ENCODE results near the gene TFPI. TPM values are rescaled to one million over a fixed set of nuclear protein-coding genes. Genes with fewer than 3 reads are reported as not detected.
"Not testable (repeated sequence)": the region's sequence is repeated elsewhere in the genome, so short reads cannot be mapped to it uniquely, and the experiment has no call there.

Gene TFPI
- total and polyA plus RNA-seq, 10 of the 15 experiments (the other 5 are each of a cell fraction or from before 2014, with no cell fraction given), result 0.07 to 0.59 (median 0.34) TPM

DNA sequence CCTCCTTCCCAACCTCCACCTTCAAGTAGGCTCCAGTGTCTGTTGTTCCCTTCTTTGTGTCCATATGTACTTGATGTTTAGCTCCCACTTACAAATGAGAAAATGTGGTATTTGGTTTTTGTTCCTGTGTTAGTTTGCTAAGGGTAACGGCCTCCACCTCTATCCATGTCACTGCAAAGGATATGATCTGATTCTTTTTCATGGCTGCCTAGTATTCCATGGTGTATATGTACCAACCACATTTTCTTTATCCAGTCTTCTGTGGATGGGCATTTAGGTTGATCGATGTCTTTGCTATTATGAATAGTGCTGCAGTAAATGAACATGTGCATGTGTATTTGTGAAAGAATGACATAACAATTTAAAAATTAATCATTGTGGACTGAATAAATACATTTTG lies 19.5 kb upstream of the TFPI start:
- FAIRE-seq (no peak), ATAC-seq (no peak), DNase-seq (ENCODE audit: low read depth, low spot score) (no peak)
- WGBS (ENCODE audit: insufficient coverage, insufficient replicate concordance, low lambda C conversion rate, missing lambda C conversion rate), result 26% methylated on average over 2 of the region's 2 CpGs
- ChIA-PET CTCF (interaction anchor here (15.4 kb wide), 1 partner anchor 73 kb away, joined by 562 read pairs; no protein-coding TSS in a partner anchor), SMC1A (ENCODE audit: uncharacterized antibody, unreplicated experiment) (interaction anchor here (0.6 to 1.0 kb wide), 2 partner anchors 74 to 282 kb away, joined by 3 to 7 read pairs; no protein-coding TSS in a partner anchor), RAD21 (ENCODE audit: unreplicated experiment) (no interaction called here), POLR2A (no interaction called here)
- intact Hi-C loops (cut with micrococcal nuclease; ENCODE audit: unreplicated experiment) (no loop called here), in situ Hi-C loops (cut with MboI) (no loop called here)
- no TSS peak for BruUV-seq (replicated peaks)
- TF ChIP-seq ASH2L (IDR thresholded peaks at IDR 0.05; ENCODE audit: borderline replicate concordance, low read depth) (no peak), GABPA (IDR thresholded peaks at IDR 0.05; ENCODE audit: low read depth) (no peak), MTA3 (IDR thresholded peaks at IDR 0.05; ENCODE audit: borderline replicate concordance, low read length) (no peak), RAD21 (IDR thresholded peaks at IDR 0.05; ENCODE audit: insufficient read depth, low read depth, low read length) (no peak), TARDBP (IDR thresholded peaks at IDR 0.05; ENCODE audit: borderline replicate concordance) (no peak), HDAC2 (IDR thresholded peaks at IDR 0.05) (no peak), ESRRA (IDR thresholded peaks at IDR 0.05; ENCODE audit: low read length) (no peak), YBX1 (IDR thresholded peaks at IDR 0.05) (no peak), NR2F1 (conservative IDR thresholded peaks at IDR 0.05) (no peak)
- TF ChIP-seq, protein P1, sequence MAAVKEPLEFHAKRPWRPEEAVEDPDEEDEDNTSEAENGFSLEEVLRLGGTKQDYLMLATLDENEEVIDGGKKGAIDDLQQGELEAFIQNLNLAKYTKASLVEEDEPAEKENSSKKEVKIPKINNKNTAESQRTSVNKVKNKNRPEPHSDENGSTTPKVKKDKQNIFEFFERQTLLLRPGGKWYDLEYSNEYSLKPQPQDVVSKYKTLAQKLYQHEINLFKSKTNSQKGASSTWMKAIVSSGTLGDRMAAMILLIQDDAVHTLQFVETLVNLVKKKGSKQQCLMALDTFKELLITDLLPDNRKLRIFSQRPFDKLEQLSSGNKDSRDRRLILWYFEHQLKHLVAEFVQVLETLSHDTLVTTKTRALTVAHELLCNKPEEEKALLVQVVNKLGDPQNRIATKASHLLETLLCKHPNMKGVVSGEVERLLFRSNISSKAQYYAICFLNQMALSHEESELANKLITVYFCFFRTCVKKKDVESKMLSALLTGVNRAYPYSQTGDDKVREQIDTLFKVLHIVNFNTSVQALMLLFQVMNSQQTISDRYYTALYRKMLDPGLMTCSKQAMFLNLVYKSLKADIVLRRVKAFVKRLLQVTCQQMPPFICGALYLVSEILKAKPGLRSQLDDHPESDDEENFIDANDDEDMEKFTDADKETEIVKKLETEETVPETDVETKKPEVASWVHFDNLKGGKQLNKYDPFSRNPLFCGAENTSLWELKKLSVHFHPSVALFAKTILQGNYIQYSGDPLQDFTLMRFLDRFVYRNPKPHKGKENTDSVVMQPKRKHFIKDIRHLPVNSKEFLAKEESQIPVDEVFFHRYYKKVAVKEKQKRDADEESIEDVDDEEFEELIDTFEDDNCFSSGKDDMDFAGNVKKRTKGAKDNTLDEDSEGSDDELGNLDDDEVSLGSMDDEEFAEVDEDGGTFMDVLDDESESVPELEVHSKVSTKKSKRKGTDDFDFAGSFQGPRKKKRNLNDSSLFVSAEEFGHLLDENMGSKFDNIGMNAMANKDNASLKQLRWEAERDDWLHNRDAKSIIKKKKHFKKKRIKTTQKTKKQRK (IDR thresholded peaks at IDR 0.05; ENCODE audit: low read depth, low read length), result no peak
- TF ChIP-seq, protein P2, sequence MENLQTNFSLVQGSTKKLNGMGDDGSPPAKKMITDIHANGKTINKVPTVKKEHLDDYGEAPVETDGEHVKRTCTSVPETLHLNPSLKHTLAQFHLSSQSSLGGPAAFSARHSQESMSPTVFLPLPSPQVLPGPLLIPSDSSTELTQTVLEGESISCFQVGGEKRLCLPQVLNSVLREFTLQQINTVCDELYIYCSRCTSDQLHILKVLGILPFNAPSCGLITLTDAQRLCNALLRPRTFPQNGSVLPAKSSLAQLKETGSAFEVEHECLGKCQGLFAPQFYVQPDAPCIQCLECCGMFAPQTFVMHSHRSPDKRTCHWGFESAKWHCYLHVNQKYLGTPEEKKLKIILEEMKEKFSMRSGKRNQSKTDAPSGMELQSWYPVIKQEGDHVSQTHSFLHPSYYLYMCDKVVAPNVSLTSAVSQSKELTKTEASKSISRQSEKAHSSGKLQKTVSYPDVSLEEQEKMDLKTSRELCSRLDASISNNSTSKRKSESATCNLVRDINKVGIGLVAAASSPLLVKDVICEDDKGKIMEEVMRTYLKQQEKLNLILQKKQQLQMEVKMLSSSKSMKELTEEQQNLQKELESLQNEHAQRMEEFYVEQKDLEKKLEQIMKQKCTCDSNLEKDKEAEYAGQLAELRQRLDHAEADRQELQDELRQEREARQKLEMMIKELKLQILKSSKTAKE (IDR thresholded peaks at IDR 0.05; ENCODE audit: low read depth, poor library complexity, severe bottlenecking), result no peak
- Histone ChIP-seq H3K9me3 (replicated peaks; ENCODE audit: control insufficient read depth, insufficient read depth, low read length) (no peaks in the 10 kb centered on the region), H3K9ac (ENCODE audit: control insufficient read depth, insufficient read depth, low read length) (no peak overlapping the region), H4K20me1 (ENCODE audit: control insufficient read depth, insufficient read depth) (no peaks in the 10 kb centered on the region), H3K4me2 (ENCODE audit: control insufficient read depth, insufficient read depth) (no peak overlapping the region), H3K27ac (ENCODE audit: control insufficient read depth, insufficient read depth) (no peak overlapping the region), H3K4me1 (ENCODE audit: control insufficient read depth, insufficient read depth, low read length) (no peaks in the 10 kb centered on the region), H3K27me3 (replicated peaks in 1 of 2; ENCODE audit: control insufficient read depth in 2 of 2, insufficient read depth in 2 of 2, low read length in 1 of 2) (no peaks in the 10 kb centered on the region), H2AFZ (ENCODE audit: control insufficient read depth, low read depth, low read length) (no peak overlapping the region), H3K79me2 (ENCODE audit: control insufficient read depth, insufficient read depth, low read length) (no peaks in the 10 kb centered on the region), H3K36me3 (ENCODE audit: control insufficient read depth in 2 of 2, insufficient read depth in 2 of 2, low read length in 1 of 2) (no peaks in the 10 kb centered on the region), H3K4me3 (no peak overlapping the region)

- H3K4me3 ChIP-seq; H3K36me3 ChIP-seq (ENCODE audit: control insufficient read depth in 2 of 2, insufficient read depth in 2 of 2, low read length in 1 of 2); H2AFZ ChIP-seq (ENCODE audit: control insufficient read depth, low read depth, low read length); H3K4me2 ChIP-seq (ENCODE audit: control insufficient read depth, insufficient read depth); BruUV-seq (replicated peaks); H3K9ac ChIP-seq (ENCODE audit: control insufficient read depth, insufficient read depth, low read length); POLR2A ChIA-PET; H3K79me2 ChIP-seq (ENCODE audit: control insufficient read depth, insufficient read depth, low read length); H3K9me3 ChIP-seq (replicated peaks; ENCODE audit: control insufficient read depth, insufficient read depth, low read length); H3K27me3 ChIP-seq (replicated peaks in 1 of 2; ENCODE audit: control insufficient read depth in 2 of 2, insufficient read depth in 2 of 2, low read length in 1 of 2); FAIRE-seq; DNase-seq (ENCODE audit: low read depth, low spot score); ATAC-seq; H3K27ac ChIP-seq (ENCODE audit: control insufficient read depth, insufficient read depth); H4K20me1 ChIP-seq (ENCODE audit: control insufficient read depth, insufficient read depth); intact Hi-C loops (cut with micrococcal nuclease; ENCODE audit: unreplicated experiment); in situ Hi-C loops (cut with MboI); SMC1A ChIA-PET (ENCODE audit: uncharacterized antibody, unreplicated experiment); H3K4me1 ChIP-seq (ENCODE audit: control insufficient read depth, insufficient read depth, low read length): not testable (repeated sequence)
- ChIA-PET RAD21 (ENCODE audit: unreplicated experiment) (interaction anchor here (2.2 kb wide), 1 partner anchor 72 kb away, joined by 9 read pairs; no protein-coding TSS in a partner anchor), CTCF (interaction anchor here (1.0 to 1.3 kb wide), 2 partner anchors 10 to 72 kb away, joined by 3 to 4 read pairs; no protein-coding TSS in a partner anchor)
- WGBS (ENCODE audit: insufficient coverage, insufficient replicate concordance, low lambda C conversion rate, missing lambda C conversion rate), result 42% methylated on average over 5 of the region's 5 CpGs
Observed at GRCh38 chr2:187571996-187572395, 17.8 kb upstream of the TFPI start.

Data from GM12878 (cell line).